Esophagus squamous epithelium (tissue), 4 donors: ENCODE measurements around the gene TTYH3.

Experiments used
- POLR2A ChIP-seq, 4 donors: fragments of 450-650 bp; IDR thresholded peaks; one replicate each; pipeline ENCODE4 v1.6.1; 2017; ENCODE audit warnings: antibody characterized with exemption in 4 of 4, mild to moderate bottlenecking in 4 of 4, moderate library complexity in 3 of 4
- TF ChIP-seq, protein P1 (sequence below), 6 experiments: fragments of 450-650 bp in 4 of 6; fragments of 200-600 bp in 2 of 6; sonication (generic) in 2 of 6; IDR thresholded peaks; one replicate each; pipeline ENCODE4 v1.5.1; 2016 to 2019; ENCODE audit warnings: antibody characterized with exemption in 6 of 6, mild to moderate bottlenecking in 4 of 6, moderate library complexity in 4 of 6

DNA sequence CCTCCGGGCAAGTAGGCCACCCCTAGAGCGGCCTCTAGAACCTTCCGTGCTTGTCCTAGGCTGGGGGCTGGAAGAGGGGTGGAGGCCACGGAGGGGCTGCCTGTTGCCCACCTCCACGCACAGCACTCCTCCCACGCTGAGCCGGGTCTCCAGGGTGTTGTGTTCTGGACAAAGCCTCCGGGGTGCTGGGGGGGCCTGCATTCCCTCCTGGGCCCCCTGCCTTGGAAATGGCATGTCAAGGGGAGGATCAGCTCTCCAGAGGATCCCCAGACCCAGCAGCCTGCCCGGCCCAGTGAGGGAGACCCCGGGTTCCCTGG lies 8.1 kb upstream of the TTYH3 start:
- TF ChIP-seq, protein P1, sequence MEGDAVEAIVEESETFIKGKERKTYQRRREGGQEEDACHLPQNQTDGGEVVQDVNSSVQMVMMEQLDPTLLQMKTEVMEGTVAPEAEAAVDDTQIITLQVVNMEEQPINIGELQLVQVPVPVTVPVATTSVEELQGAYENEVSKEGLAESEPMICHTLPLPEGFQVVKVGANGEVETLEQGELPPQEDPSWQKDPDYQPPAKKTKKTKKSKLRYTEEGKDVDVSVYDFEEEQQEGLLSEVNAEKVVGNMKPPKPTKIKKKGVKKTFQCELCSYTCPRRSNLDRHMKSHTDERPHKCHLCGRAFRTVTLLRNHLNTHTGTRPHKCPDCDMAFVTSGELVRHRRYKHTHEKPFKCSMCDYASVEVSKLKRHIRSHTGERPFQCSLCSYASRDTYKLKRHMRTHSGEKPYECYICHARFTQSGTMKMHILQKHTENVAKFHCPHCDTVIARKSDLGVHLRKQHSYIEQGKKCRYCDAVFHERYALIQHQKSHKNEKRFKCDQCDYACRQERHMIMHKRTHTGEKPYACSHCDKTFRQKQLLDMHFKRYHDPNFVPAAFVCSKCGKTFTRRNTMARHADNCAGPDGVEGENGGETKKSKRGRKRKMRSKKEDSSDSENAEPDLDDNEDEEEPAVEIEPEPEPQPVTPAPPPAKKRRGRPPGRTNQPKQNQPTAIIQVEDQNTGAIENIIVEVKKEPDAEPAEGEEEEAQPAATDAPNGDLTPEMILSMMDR (IDR thresholded peaks at IDR 0.05) = no peak
- TF ChIP-seq POLR2A (IDR thresholded peaks at IDR 0.05) = no peak
